Nephron (organoid): ENCODE measurements around the gene FGFR3.

Source experiments
- H3K27ac Mint-ChIP-seq, 3 experiments: 2 replicates each; pipeline ENCODE4 v1.8.0; 2020; ENCODE audit warnings: mixed read lengths in 3 of 3, mild to moderate bottlenecking in 2 of 3, moderate library complexity in 1 of 3
- H3K27me3 Mint-ChIP-seq: 2 replicates; pipeline ENCODE4 v1.8.0; 2021; ENCODE audit warnings: low read depth, mild to moderate bottlenecking, moderate library complexity, mixed read lengths
- H3K36me3 Mint-ChIP-seq: 2 replicates; pipeline ENCODE4 v1.8.0; 2020; ENCODE audit warnings: low read depth, mixed read lengths
- H3K4me1 Mint-ChIP-seq: 2 replicates; pipeline ENCODE4 v1.8.0; 2020; ENCODE audit warnings: mixed read lengths
- H3K4me3 Mint-ChIP-seq, 3 experiments: 2 replicates each; pipeline ENCODE4 v1.8.0; 2020; ENCODE audit warnings: mild to moderate bottlenecking in 3 of 3, mixed read lengths in 3 of 3, moderate library complexity in 2 of 3
- H3K9me3 Mint-ChIP-seq: 2 replicates; pipeline ENCODE4 v1.8.0; 2020; ENCODE audit warnings: mixed read lengths
- TF ChIP-seq, protein P1 (sequence below), 3 experiments: fragments of 200-600 bp; sonication (generic); IDR thresholded peaks; one replicate each; pipeline ENCODE4 v1.5.0; 2021; ENCODE audit warnings: antibody characterized with exemption in 3 of 3; ENCODE audit not compliant: unreplicated experiment in 3 of 3

The FGFR3 gene

DNA sequence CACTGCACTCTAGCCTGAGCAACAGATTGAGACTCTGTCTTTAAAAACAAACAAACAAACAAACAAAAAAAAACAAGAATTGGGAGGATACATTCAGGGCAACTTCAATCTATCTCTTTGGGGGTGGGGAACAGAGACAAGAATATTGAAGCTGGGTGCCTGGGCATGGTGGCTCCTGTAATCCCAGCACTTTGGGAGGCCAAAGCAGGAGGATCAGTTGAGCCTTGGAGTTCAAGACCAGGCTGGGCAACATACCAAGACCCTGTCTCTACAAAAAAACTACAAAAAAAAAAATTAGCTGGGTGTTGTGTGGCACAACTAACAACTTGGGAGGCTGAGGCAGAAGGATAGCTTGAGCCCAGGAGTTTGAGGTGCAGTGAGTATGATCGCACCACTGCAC is 61.7 kb downstream of the FGFR3 start:
- TF ChIP-seq, protein P1, sequence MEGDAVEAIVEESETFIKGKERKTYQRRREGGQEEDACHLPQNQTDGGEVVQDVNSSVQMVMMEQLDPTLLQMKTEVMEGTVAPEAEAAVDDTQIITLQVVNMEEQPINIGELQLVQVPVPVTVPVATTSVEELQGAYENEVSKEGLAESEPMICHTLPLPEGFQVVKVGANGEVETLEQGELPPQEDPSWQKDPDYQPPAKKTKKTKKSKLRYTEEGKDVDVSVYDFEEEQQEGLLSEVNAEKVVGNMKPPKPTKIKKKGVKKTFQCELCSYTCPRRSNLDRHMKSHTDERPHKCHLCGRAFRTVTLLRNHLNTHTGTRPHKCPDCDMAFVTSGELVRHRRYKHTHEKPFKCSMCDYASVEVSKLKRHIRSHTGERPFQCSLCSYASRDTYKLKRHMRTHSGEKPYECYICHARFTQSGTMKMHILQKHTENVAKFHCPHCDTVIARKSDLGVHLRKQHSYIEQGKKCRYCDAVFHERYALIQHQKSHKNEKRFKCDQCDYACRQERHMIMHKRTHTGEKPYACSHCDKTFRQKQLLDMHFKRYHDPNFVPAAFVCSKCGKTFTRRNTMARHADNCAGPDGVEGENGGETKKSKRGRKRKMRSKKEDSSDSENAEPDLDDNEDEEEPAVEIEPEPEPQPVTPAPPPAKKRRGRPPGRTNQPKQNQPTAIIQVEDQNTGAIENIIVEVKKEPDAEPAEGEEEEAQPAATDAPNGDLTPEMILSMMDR (IDR thresholded peaks at IDR 0.05; ENCODE audit: unreplicated experiment in 3 of 3), result no peak
- Mint-ChIP-seq H3K9me3 (no peaks in the 10 kb centered on the region), H3K27ac (peak overlapping the region in 2 of 3 experiments; percentile 27 to 63), H3K4me1 (peaks cover 20% of the 10 kb centered on the region), H3K36me3 (no peaks in the 10 kb centered on the region), H3K4me3 (peak overlapping the region; percentile 86 to 92 (median 90)), H3K27me3 (peaks cover 6% of the 10 kb centered on the region)

GRCh38 chr4:1855333-1856070 is 62.4 kb downstream of the FGFR3 start:
- Mint-ChIP-seq H3K27ac (no peak overlapping the region), H3K4me1 (peaks cover 20% of the 10 kb centered on the region), H3K27me3 (peaks cover 6% of the 10 kb centered on the region), H3K4me3 (peak overlapping the region; percentile 86 to 92 (median 90)), H3K36me3 (no peaks in the 10 kb centered on the region), H3K9me3 (no peaks in the 10 kb centered on the region)
- TF ChIP-seq, protein P1 (IDR thresholded peaks at IDR 0.05; ENCODE audit: unreplicated experiment in 3 of 3), result no peak

GRCh38 chr4:1856071-1856942 is 63.2 kb downstream of the FGFR3 start, which contains the start of gene LETM1:
TSS of gene LETM1 (minus strand) at chr4:1856156. CDS start at chr4:1855950, 206 bp downstream.
- peak within 1 kb of the TSS in 2 of 3 experiments; percentile 63 to 78 for H3K27ac Mint-ChIP-seq
- H3K36me3 Mint-ChIP-seq, result no peaks in the 10 kb centered on the region
- H3K27me3 Mint-ChIP-seq, result peaks cover 6% of the 10 kb centered on the region
- peak within 1 kb of the TSS; percentile 86 to 92 (median 90) for H3K4me3 Mint-ChIP-seq
- no peaks in the 10 kb centered on the region for H3K9me3 Mint-ChIP-seq
- peaks cover 20% of the 10 kb centered on the region for H3K4me1 Mint-ChIP-seq
- TF ChIP-seq, protein P1 (IDR thresholded peaks at IDR 0.05; ENCODE audit: unreplicated experiment in 3 of 3), result no peak

DNA sequence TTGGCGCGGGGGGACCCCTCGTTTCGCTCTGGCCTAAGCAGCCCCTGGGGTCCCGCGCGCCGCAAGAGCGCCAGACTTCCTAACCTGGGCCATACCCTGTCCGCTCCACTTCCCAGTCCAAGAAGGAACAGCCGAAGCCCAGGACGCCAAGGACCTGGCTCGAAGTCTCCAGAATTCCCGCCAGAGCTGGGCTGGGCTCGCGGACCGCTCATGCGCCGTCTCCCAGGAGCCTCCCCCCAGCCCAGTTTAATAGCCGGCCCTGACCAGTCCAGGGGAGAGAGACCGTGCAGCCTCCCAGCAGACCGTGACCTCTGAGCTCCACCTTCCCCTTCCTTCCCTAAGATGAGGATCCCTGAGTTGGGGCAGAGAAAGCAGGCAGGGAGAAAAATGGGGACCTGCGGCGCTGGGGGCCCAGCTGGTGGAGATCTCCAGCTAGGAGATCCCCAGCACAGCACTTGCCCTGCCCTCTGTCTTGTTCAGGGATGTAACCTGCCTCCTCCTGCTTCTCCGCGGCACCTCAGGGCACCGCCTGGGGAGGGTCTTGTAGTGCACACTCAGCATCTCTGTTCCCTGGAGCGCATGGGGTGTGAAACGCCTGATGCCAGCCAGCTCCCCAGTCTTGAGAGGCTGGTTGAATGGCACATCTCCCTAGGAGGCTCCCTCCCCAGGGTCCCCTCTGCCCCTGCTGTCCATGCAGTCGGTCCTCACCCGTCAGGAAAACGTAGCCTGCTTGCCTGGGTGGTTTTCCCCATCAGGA is 64.0 kb downstream of the FGFR3 start:
- no peaks in the 10 kb centered on the region for H3K9me3 Mint-ChIP-seq
- H3K36me3 Mint-ChIP-seq, result no peaks in the 10 kb centered on the region
- H3K27me3 Mint-ChIP-seq, result peaks cover 6% of the 10 kb centered on the region
- TF ChIP-seq, protein P1 (IDR thresholded peaks at IDR 0.05; ENCODE audit: unreplicated experiment in 3 of 3), result no peak
- peak overlapping the region; percentile 82 to 85 (median 84) for H3K4me3 Mint-ChIP-seq
- peak overlapping the region in 2 of 3 experiments; percentile 52 to 78 for H3K27ac Mint-ChIP-seq
- peaks cover 25% of the 10 kb centered on the region for H3K4me1 Mint-ChIP-seq

DNA sequence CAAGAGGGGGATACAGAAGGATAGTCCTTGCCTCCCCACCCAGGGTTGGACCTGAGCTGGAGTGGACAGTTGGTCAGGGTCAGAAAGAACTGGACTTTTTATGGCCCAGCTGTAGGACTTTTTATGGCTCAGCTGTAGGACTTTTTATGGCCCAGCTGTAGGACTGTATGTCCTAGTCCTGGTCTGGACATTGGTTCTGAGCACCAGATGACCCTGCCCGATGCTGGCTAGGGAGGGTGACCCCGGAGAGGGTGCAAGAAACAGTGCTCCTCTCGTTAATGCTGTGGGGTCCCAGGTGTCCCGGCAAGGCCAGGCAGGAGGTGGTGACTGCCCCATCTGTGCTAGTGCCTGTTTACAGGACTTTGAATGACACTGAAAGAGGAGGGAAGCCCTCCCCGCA is 64.8 kb downstream of the FGFR3 start:
- H3K4me1 Mint-ChIP-seq, result peaks cover 26% of the 10 kb centered on the region
- H3K27me3 Mint-ChIP-seq, result peaks cover 9% of the 10 kb centered on the region
- H3K36me3 Mint-ChIP-seq, result no peaks in the 10 kb centered on the region
- TF ChIP-seq, protein P1 (IDR thresholded peaks at IDR 0.05; ENCODE audit: unreplicated experiment in 3 of 3), result no peak
- H3K27ac Mint-ChIP-seq, result no peak overlapping the region
- H3K9me3 Mint-ChIP-seq, result no peaks in the 10 kb centered on the region
- no peak overlapping the region for H3K4me3 Mint-ChIP-seq
